ENCODE results near the gene EGR4. TPM values are rescaled to one million over a fixed set of nuclear protein-coding genes. Genes with fewer than 3 reads are reported as not detected.

EGR4 gene
- polyA plus RNA-seq, 1 experiment = not detected

DNA sequence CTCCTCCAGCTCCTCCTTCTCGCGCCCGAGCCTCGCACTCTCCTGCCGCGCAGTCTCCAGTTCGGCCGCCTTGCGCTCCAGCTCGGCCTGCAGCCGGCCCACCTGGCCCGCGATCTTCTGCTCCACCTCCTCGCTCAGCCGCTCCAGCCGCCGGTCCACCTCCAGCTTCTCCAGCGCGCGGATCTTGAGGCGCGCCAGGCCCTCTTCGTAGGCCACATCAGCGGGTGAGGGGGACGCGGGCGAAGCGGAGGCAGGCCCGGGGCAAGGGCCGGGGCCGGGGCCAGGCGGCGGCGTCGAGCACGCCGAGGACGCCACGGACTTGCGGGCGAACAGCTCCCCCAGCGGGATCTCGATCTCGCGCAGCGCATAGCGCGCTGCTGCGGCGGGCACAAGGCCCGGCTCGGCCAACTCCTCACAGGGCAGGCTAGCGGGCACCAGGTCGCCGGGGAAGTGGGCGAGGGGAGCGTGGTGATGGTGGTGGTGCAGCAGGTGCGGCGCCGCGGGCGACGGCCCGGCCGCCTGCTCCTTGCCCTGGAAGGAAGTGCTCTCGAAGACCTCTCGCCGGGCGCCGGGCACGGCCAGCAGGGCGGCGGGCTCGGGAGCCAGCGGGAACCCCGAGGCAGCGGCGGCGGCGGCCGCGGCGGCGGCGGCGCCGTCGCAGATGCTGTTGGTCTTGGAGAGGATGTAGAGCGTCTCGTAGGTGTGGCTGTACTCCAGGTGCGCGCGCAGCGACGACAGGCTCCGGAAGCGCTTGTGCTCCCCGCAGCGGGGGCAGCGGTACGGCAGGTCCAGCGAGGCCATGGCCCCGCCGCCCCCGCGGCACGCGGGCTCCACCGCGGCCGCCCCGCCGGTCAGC, 24.3 kb downstream of the EGR4 start:
- ChIA-PET POLR2A (interaction anchor here (1.0 kb wide), 2 partner anchors 18 to 35 kb away, joined by 3 to 4 read pairs; partner anchors contain the start of gene CCT7), CTCF (interaction anchor here (0.6 to 1.3 kb wide), 2 partner anchors 22 to 117 kb away, joined by 4 to 5 read pairs; partner anchors contain the start of gene ALMS1)
- Histone ChIP-seq H3K27me3 (ENCODE audit: control insufficient read depth, insufficient read depth, low read length) (peaks cover 27% of the 10 kb centered on the region), H3K9me3 (ENCODE audit: control insufficient read depth, insufficient read depth, low read length) (no peaks in the 10 kb centered on the region; the same call in 1 of the 2 replicates), H3K4me3 (ENCODE audit: low read depth, low read length) (no peak overlapping the region), H3K27ac (ENCODE audit: low read depth, low read length) (no peak overlapping the region)
- DNase-seq (ENCODE audit: low read depth, low spot score) = no peak
- TF ChIP-seq, protein P1, sequence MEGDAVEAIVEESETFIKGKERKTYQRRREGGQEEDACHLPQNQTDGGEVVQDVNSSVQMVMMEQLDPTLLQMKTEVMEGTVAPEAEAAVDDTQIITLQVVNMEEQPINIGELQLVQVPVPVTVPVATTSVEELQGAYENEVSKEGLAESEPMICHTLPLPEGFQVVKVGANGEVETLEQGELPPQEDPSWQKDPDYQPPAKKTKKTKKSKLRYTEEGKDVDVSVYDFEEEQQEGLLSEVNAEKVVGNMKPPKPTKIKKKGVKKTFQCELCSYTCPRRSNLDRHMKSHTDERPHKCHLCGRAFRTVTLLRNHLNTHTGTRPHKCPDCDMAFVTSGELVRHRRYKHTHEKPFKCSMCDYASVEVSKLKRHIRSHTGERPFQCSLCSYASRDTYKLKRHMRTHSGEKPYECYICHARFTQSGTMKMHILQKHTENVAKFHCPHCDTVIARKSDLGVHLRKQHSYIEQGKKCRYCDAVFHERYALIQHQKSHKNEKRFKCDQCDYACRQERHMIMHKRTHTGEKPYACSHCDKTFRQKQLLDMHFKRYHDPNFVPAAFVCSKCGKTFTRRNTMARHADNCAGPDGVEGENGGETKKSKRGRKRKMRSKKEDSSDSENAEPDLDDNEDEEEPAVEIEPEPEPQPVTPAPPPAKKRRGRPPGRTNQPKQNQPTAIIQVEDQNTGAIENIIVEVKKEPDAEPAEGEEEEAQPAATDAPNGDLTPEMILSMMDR (IDR thresholded peaks at IDR 0.05; ENCODE audit: low read depth, low read length) = peak; percentile 18

DNA sequence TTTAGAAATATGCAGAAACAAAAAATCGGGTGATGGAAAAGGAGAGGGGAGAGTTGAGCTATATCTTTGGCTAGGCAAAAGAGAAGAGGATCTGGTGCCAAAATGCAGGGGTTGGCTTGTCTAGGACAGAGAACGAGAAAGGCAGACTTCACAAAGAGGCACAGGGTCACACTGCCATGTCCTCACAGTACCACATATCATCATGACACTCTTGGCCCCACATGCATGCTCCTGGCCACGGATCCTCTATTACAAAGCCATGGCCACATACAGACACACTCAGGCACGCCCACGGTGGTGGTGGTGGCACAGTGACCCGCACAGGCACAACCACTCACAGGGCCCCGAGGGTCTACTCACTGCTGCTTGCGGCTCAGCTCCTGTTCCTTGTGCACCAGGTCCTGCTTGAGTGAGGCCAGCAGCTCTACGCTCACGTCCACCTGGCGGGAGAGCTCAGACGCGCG, 24.9 kb downstream of the EGR4 start:
- DNase-seq (ENCODE audit: low read depth, low spot score) = no peak
- Histone ChIP-seq H3K9me3 (ENCODE audit: control insufficient read depth, insufficient read depth, low read length) (no peaks in the 10 kb centered on the region; the same call in 1 of the 2 replicates), H3K27me3 (ENCODE audit: control insufficient read depth, insufficient read depth, low read length) (peaks cover 27% of the 10 kb centered on the region), H3K27ac (ENCODE audit: low read depth, low read length) (no peak overlapping the region), H3K4me3 (ENCODE audit: low read depth, low read length) (no peak overlapping the region)
- ChIA-PET CTCF (interaction anchor here (0.6 to 1.3 kb wide), 3 partner anchors 21 to 117 kb away, joined by 4 to 5 read pairs (median 4); partner anchors contain the start of gene ALMS1), POLR2A (interaction anchor here (1.0 kb wide), 2 partner anchors 18 to 34 kb away, joined by 3 to 4 read pairs; partner anchors contain the start of gene CCT7)
- TF ChIP-seq, protein P1 (IDR thresholded peaks at IDR 0.05; ENCODE audit: low read depth, low read length) = no peak

DNA sequence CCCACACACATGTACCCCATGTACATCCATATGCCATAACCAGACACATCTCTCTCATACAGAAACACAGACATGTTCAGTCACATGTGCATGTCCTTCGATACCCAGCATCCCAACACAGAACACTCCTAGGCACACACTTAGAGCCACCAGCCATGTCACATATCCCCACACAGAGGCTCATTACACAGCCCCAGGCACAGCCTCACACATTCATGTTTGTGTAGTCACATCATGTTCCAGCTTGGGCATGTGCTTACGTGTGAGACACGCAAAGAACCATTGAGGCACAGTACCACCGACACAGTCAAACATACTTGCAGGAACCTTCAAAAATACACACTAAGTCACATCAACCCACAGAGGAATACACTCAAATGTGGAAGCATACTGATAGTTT, 26.3 kb downstream of the EGR4 start:
- POLR2A ChIA-PET = no interaction called here
- TF ChIP-seq, protein P1 (IDR thresholded peaks at IDR 0.05; ENCODE audit: low read depth, low read length) = no peak
- Histone ChIP-seq H3K27me3 (ENCODE audit: control insufficient read depth, insufficient read depth, low read length) (peaks cover 27% of the 10 kb centered on the region), H3K4me3 (ENCODE audit: low read depth, low read length) (no peak overlapping the region), H3K9me3 (ENCODE audit: control insufficient read depth, insufficient read depth, low read length) (no peaks in the 10 kb centered on the region; the same call in 1 of the 2 replicates), H3K27ac (ENCODE audit: low read depth, low read length) (no peak overlapping the region)
- CTCF ChIA-PET = interaction anchor here (1.1 kb wide), 1 partner anchor 23 kb away, joined by 4 read pairs; no protein-coding TSS in a partner anchor
- DNase-seq (ENCODE audit: low read depth, low spot score) = no peak

DNA sequence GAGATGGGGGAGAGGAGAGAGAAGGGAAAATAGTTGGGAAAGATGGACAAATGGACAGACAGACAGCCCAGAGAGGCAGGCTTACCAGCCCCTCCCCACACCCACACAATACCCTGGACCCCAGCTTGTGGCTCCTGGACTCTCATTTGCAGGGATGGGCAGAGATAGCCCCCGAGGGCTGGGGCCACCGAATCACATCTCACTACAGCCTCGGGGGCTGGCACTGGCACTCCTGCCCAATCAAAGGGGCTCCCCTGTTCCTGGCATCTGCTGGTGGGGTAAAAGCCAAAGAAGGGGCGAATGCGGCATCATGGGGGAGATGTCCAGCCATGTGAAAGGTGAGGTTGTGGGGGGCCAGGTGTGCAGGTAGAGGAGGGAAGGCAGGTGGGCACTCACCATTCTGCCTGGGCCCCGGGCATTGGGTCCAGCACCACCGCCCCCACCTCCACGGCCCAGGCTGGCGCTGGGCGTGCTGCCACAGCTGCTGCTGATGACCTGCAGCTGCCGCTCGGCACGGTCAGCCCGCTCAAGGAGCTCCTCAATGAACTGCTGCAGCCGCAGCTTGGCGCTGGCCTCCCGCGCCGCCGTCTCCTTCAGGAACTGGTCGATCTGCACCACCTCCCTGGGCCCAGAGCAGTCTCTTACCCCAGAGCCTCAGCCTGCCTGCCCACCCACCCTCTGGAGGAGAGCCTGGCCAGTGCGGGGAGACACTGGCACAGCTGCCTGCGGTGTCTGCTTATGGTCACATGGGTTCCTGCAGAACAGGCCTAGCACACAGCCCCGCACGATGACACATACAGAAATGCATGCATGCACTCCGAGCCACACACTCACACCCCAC, 27.1 kb downstream of the EGR4 start:
- POLR2A ChIA-PET = no interaction called here
- TF ChIP-seq, protein P1 (IDR thresholded peaks at IDR 0.05; ENCODE audit: low read depth, low read length) = no peak

More for the DNA sequence above, 27.1 kb downstream of the EGR4 start:
- CTCF ChIA-PET = no interaction called here
- Histone ChIP-seq H3K9me3 (ENCODE audit: control insufficient read depth, insufficient read depth, low read length) (no peaks in the 10 kb centered on the region; the same call in 1 of the 2 replicates), H3K27ac (ENCODE audit: low read depth, low read length) (no peak overlapping the region), H3K27me3 (ENCODE audit: control insufficient read depth, insufficient read depth, low read length) (peaks cover 27% of the 10 kb centered on the region), H3K4me3 (ENCODE audit: low read depth, low read length) (no peak overlapping the region)
- DNase-seq (ENCODE audit: low read depth, low spot score) = no peak

Measured in AG04450 (cell line).